H1 (cell line): ENCODE results near the gene CMYA5. TPM values are rescaled to one million over a fixed set of nuclear protein-coding genes. Genes with fewer than 3 reads are reported as not detected.

ENCODE experiments used
- CTCF ChIA-PET: fragments of 300-600 bp; sonication (Branson Sonifier 250); formaldehyde crosslinking; loops from one replicate; lab custom pipeline; 2021; ENCODE audit not compliant: partially characterized antibody; lab: Charles Lee
- POLR2A ChIA-PET: fragments of 300-600 bp; sonication (Branson Sonifier 250); formaldehyde crosslinking; loops from one replicate; lab custom pipeline; 2021; ENCODE audit warnings: inconsistent platforms; ENCODE audit not compliant: partially characterized antibody; lab: Charles Lee
- DNase-seq, 2 experiments: peaks; one replicate each; pipeline versions ENCODE4 v3.0.0 to v3.0.0-alpha.2; 2010 to 2022; ENCODE audit warnings: low spot score in 2 of 2, low read depth in 1 of 2, mixed read lengths in 1 of 2
- FAIRE-seq: peaks from 2 replicates; lab custom pipeline; 2011; peaks lifted over from hg19 to GRCh38; lab: Jason Lieb, UNC
- H2AFZ ChIP-seq: 2 replicates; pipeline ENCODE4 v1.8.1; 2012; ENCODE audit warnings: low read length, inconsistent platforms
- H2AK5ac ChIP-seq: 2 replicates; pipeline ENCODE4 v1.6.1; 2013; ENCODE audit warnings: low read depth, low read length
- H2BK120ac ChIP-seq: replicated peaks from 2 replicates; pipeline ENCODE3; 2013; ENCODE audit warnings: low read depth, low read length, inconsistent platforms
- H2BK12ac ChIP-seq: 2 replicates; pipeline ENCODE4 v1.6.1; 2013; ENCODE audit warnings: low read depth, low read length
- H2BK15ac ChIP-seq: 2 replicates; pipeline ENCODE4 v1.6.1; 2013; ENCODE audit warnings: low read length
- H2BK20ac ChIP-seq: 2 replicates; pipeline ENCODE4 v1.6.1; 2013; ENCODE audit warnings: low read length
- H2BK5ac ChIP-seq: 2 replicates; pipeline ENCODE4 v1.6.1; 2013; ENCODE audit warnings: low read depth, low read length
- H3K14ac ChIP-seq: 2 replicates; pipeline ENCODE4 v1.6.1; 2013; ENCODE audit warnings: inconsistent platforms; ENCODE audit not compliant: insufficient read length
- H3K18ac ChIP-seq: 2 replicates; pipeline ENCODE4 v1.6.1; 2013; ENCODE audit warnings: low read length; ENCODE audit errors: extremely low read depth
- H3K23ac ChIP-seq: 2 replicates; pipeline ENCODE4 v1.6.1; 2013; ENCODE audit warnings: inconsistent platforms; ENCODE audit not compliant: insufficient read length
- H3K23me2 ChIP-seq: 2 replicates; pipeline ENCODE4 v1.6.1; 2013; ENCODE audit warnings: low read depth, low read length
- H3K27ac ChIP-seq: 2 replicates; pipeline ENCODE4 v1.6.1; 2011; ENCODE audit warnings: low read depth, low read length, inconsistent platforms
- H3K27me3 ChIP-seq, 4 experiments: replicated peaks in 1 of 4; 1 replicate in 1 of 4; 2 replicates in 3 of 4; pipeline versions ENCODE4 v1.6.1 to v1.8.1; 2011 to 2013; ENCODE audit warnings: low read length in 3 of 4, mild to moderate bottlenecking in 3 of 4, inconsistent platforms in 2 of 4, mixed read lengths in 2 of 4, moderate library complexity in 1 of 4; ENCODE audit not compliant: control insufficient read depth in 3 of 4, insufficient read depth in 3 of 4; ENCODE audit errors: extremely low read depth in 1 of 4
- H3K36me3 ChIP-seq, 4 experiments: 2 replicates each; pipeline versions ENCODE4 v1.6.1 to v1.8.1; 2011 to 2013; ENCODE audit warnings: mild to moderate bottlenecking in 4 of 4, low read length in 3 of 4, moderate library complexity in 2 of 4, control low read depth in 1 of 4, inconsistent platforms in 1 of 4; ENCODE audit not compliant: insufficient read depth in 4 of 4, control insufficient read depth in 2 of 4
- H3K4ac ChIP-seq: replicated peaks from 2 replicates; pipeline ENCODE3; 2013; ENCODE audit warnings: low read length, low read depth, mixed read lengths, inconsistent platforms; ENCODE audit not compliant: insufficient read length
- H3K4me1 ChIP-seq, 4 experiments: replicated peaks in 1 of 4; 1 replicate in 1 of 4; 2 replicates in 3 of 4; pipeline versions ENCODE4 v1.6.1 to v1.8.1; 2011 to 2013; ENCODE audit warnings: low read length in 3 of 4, inconsistent platforms in 2 of 4, mixed read lengths in 1 of 4; ENCODE audit not compliant: insufficient read depth in 4 of 4, control insufficient read depth in 3 of 4
- H3K4me2 ChIP-seq, 2 experiments: 2 replicates each; pipeline versions ENCODE4 v1.6.1 to v1.8.1; 2011 to 2013; ENCODE audit warnings: low read depth in 2 of 2, low read length in 2 of 2, control low read depth in 1 of 2, inconsistent platforms in 1 of 2, mild to moderate bottlenecking in 1 of 2; ENCODE audit not compliant: insufficient read depth in 1 of 2
- H3K4me3 ChIP-seq, 4 experiments: fragments of 200-600, 300-600 bp in 1 of 4; sonication (generic), shearing (Covaris generic), sonication (Bioruptor Twin) in 1 of 4; 2 replicates each; pipeline versions ENCODE4 v1.5.1 to v1.8.1; 2011 to 2016; ENCODE audit warnings: low read length in 4 of 4, low read depth in 3 of 4, control low read depth in 2 of 4, inconsistent platforms in 2 of 4, mild to moderate bottlenecking in 2 of 4, mixed read lengths in 1 of 4, moderate library complexity in 1 of 4; ENCODE audit not compliant: insufficient read depth in 2 of 4; ENCODE audit errors: extremely low read depth in 1 of 4
- H3K56ac ChIP-seq: replicated peaks from 2 replicates; pipeline ENCODE3; 2013; ENCODE audit warnings: low read depth, mild to moderate bottlenecking, mixed read lengths, low read length, inconsistent platforms; ENCODE audit not compliant: insufficient read length
- H3K79me1 ChIP-seq: 2 replicates; pipeline ENCODE4 v1.6.1; 2013; ENCODE audit warnings: low read depth, low read length, control low read depth
- H3K79me2 ChIP-seq, 2 experiments: 2 replicates each; pipeline versions ENCODE4 v1.6.1 to v1.8.1; 2012 to 2013; ENCODE audit warnings: low read length in 2 of 2, mild to moderate bottlenecking in 2 of 2, inconsistent platforms in 1 of 2; ENCODE audit not compliant: insufficient read depth in 2 of 2, control insufficient read depth in 1 of 2
- H3K9ac ChIP-seq, 4 experiments: replicated peaks in 1 of 4; 1 replicate in 1 of 4; 2 replicates in 3 of 4; pipeline versions ENCODE4 v1.6.1 to v1.8.1; 2011 to 2013; ENCODE audit warnings: low read depth in 3 of 4, low read length in 3 of 4, control low read depth in 2 of 4, mild to moderate bottlenecking in 2 of 4, moderate library complexity in 2 of 4, inconsistent platforms in 1 of 4; ENCODE audit errors: extremely low read depth in 1 of 4
- H3K9me3 ChIP-seq, 2 experiments: 2 replicates each; pipeline versions ENCODE4 v1.6.1 to v1.8.1; 2012 to 2013; ENCODE audit warnings: mild to moderate bottlenecking in 2 of 2, moderate library complexity in 2 of 2, control low read depth in 1 of 2, inconsistent platforms in 1 of 2, low read depth in 1 of 2, low read length in 1 of 2, mixed read lengths in 1 of 2; ENCODE audit not compliant: insufficient read depth in 2 of 2
- H4K20me1 ChIP-seq, 2 experiments: replicated peaks in 1 of 2; 2 replicates each; pipeline versions ENCODE3 to v1.8.1; 2011 to 2013; ENCODE audit warnings: inconsistent platforms in 2 of 2, low read length in 2 of 2, mild to moderate bottlenecking in 1 of 2; ENCODE audit not compliant: insufficient read depth in 2 of 2, control insufficient read depth in 1 of 2
- H4K5ac ChIP-seq: 2 replicates; pipeline ENCODE4 v1.6.1; 2013; ENCODE audit warnings: low read length, low read depth, mixed read lengths, inconsistent platforms; ENCODE audit not compliant: insufficient read length
- H4K8ac ChIP-seq: 2 replicates; pipeline ENCODE4 v1.8.0; 2013; ENCODE audit warnings: mild to moderate bottlenecking, moderate library complexity, low read length, inconsistent platforms; ENCODE audit not compliant: insufficient read depth; ENCODE audit errors: extremely low read depth
- H4K91ac ChIP-seq: replicated peaks from 2 replicates; pipeline ENCODE3; 2013; ENCODE audit warnings: low read length, mixed read lengths, inconsistent platforms; ENCODE audit not compliant: insufficient read length
- EZH2 ChIP-seq: fragments of 200-600 bp; sonication (generic); IDR thresholded peaks from 2 replicates; pipeline ENCODE4 v1.7.1; 2012; ENCODE audit warnings: low read depth, mild to moderate bottlenecking, moderate library complexity, low read length, inconsistent platforms; ENCODE audit not compliant: severe bottlenecking
- NRF1 ChIP-seq: IDR thresholded peaks from 2 replicates; pipeline ENCODE4 v1.6.1; 2011; ENCODE audit warnings: mild to moderate bottlenecking, low read depth, low read length, improper control_type of control experiment
- POLR2A ChIP-seq, 2 experiments: IDR thresholded peaks; 1 replicate in 1 of 2; 2 replicates in 1 of 2; pipeline ENCODE4 v1.6.1; 2011; ENCODE audit warnings: low read depth in 2 of 2, low read length in 2 of 2, mild to moderate bottlenecking in 2 of 2; ENCODE audit errors: control extremely low read depth in 1 of 2
- RBBP5 ChIP-seq: IDR thresholded peaks from 2 replicates; pipeline ENCODE4 v1.7.1; 2012; ENCODE audit warnings: low read depth, mild to moderate bottlenecking, inconsistent platforms, low read length, moderate library complexity, borderline replicate concordance
- SIN3A ChIP-seq, 2 experiments: IDR thresholded peaks in 1 of 2; conservative IDR thresholded peaks in 1 of 2; 2 replicates each; pipeline ENCODE4 v1.6.1; 2011 to 2012; ENCODE audit warnings: low read length in 2 of 2, improper control_type of control experiment in 1 of 2, low read depth in 1 of 2, mild to moderate bottlenecking in 1 of 2
- SP4 ChIP-seq: IDR thresholded peaks from 2 replicates; pipeline ENCODE4 v1.6.1; 2012; ENCODE audit warnings: low read length, inconsistent platforms
- SUZ12 ChIP-seq: fragments of 200-600 bp; sonication (generic); IDR thresholded peaks from 2 replicates; pipeline ENCODE4 v1.6.1; 2012; ENCODE audit warnings: mild to moderate bottlenecking, inconsistent platforms, low read length, moderate library complexity, mixed read lengths
- TEAD4 ChIP-seq: IDR thresholded peaks from 2 replicates; pipeline ENCODE4 v1.6.1; 2012; ENCODE audit warnings: low read depth, low read length, inconsistent platforms, mixed read lengths
- WGBS, 2 experiments: shearing (Covaris generic) in 1 of 2; methylation state at CpG; one replicate each; pipeline versions ENCODE4 v1.1.6 to v1.1.7; 2013 to 2015; ENCODE audit warnings: low lambda C conversion rate in 2 of 2, mixed read lengths in 2 of 2, inconsistent platforms in 1 of 2, low coverage in 1 of 2, missing lambda C conversion rate in 1 of 2; ENCODE audit not compliant: insufficient replicate concordance in 2 of 2, insufficient coverage in 1 of 2, insufficient read length in 1 of 2; ENCODE audit errors: extremely low coverage in 1 of 2, missing lambda C conversion rate in 1 of 2; 5-methylcytosine and 5-hydroxymethylcytosine counted together
- polyA plus RNA-seq, 7 experiments: library from polyadenylated mRNA; depleted of rRNA in 3 of 7; stranded (reverse) in 5 of 7; unstranded in 2 of 7; fragments of >200 nt in 5 of 7; fragments of 200-250 nt in 2 of 7; gene quantifications; 1 replicate in 5 of 7; 2 replicates in 1 of 7; 4 replicates in 1 of 7; pipeline versions ENCODE4 v1.2.1 to v1.2.3, GENCODE V29; 2011 to 2013; ENCODE audit warnings: missing spikeins in 2 of 7, mixed read lengths in 2 of 7
- total RNA-seq: library from RNA; stranded (reverse); fragmentation: NEBNext Ultra II Directional; extraction: Animal tissue kit (Norgen Biotek cat#: 25700); gene quantifications from 2 replicates; pipeline ENCODE4 v1.2.1, GENCODE V29; 2021
- TF ChIP-seq, protein P1 (sequence below), 3 experiments: IDR thresholded peaks; 1 replicate in 2 of 3; 2 replicates in 1 of 3; pipeline versions ENCODE4 v1.5.1 to v1.6.1; 2011; ENCODE audit warnings: low read length in 3 of 3, mild to moderate bottlenecking in 3 of 3, inconsistent platforms in 2 of 3, low read depth in 1 of 3, moderate library complexity in 1 of 3; ENCODE audit not compliant: insufficient read depth in 1 of 3; ENCODE audit errors: control extremely low read depth in 1 of 3
- TF ChIP-seq, protein P2 (sequence below): IDR thresholded peaks from 2 replicates; pipeline ENCODE4 v1.6.1; 2011; ENCODE audit warnings: low read length, improper control_type of control experiment

Gene CMYA5
- total and polyA plus RNA-seq, 2 of the 8 experiments (the other 6 are each of a cell fraction or from before 2014, with no cell fraction given): 0.88 to 0.95 TPM

DNA sequence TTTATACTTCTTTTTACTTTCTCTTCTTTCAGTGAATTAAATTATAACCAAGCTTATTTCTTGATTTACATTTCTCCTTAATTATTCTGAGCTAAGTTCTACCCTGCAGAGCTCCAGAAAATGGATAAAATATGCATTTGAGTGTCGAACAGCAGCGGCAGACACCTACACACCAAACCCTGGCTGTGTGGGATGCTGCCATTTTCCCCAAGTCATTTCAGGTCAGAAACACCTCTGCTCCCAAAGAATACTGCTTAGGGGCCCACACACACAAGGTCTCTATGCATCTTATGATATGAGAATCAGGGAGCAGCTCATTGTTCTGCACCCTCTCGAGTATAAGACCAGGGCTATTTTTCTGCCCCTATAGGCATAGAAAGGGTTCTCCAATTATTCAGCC lies 122.3 kb downstream of the CMYA5 start:
- no peak overlapping the region for H2AFZ ChIP-seq
- CTCF ChIA-PET: interaction anchor here (0.6 to 1.3 kb wide), 2 partner anchors 17 to 226 kb away, joined by 3 to 4 read pairs; no protein-coding TSS in a partner anchor
- H4K8ac ChIP-seq: no peak overlapping the region
- H3K23me2 ChIP-seq: no peaks in the 10 kb centered on the region
- H4K20me1 ChIP-seq: no peaks in the 10 kb centered on the region
- H3K14ac ChIP-seq: no peak overlapping the region
- no peak overlapping the region for H2BK20ac ChIP-seq
- no peak overlapping the region for H3K18ac ChIP-seq
- no peak overlapping the region for H2BK12ac ChIP-seq
- no peaks in the 10 kb centered on the region for H3K79me2 ChIP-seq
- no peak overlapping the region for H2BK5ac ChIP-seq
- POLR2A ChIA-PET: no interaction called here
- H3K27ac ChIP-seq: no peak overlapping the region
- FAIRE-seq (no peak), DNase-seq (no peak)
- H4K5ac ChIP-seq: no peak overlapping the region
- H3K9ac ChIP-seq: no peak overlapping the region
- H2BK15ac ChIP-seq: no peak overlapping the region
- no peaks in the 10 kb centered on the region for H3K36me3 ChIP-seq
- no peak for TF ChIP-seq TEAD4
- no peak for TF ChIP-seq SIN3A (conservative IDR thresholded peaks at IDR 0.05 in 1 of 2, IDR thresholded peaks at IDR 0.05 in 1 of 2; ENCODE audit: low read depth in 1 of 2, low read length in 2 of 2)
- no peak for TF ChIP-seq SP4
- TF ChIP-seq RBBP5: no peak
- TF ChIP-seq POLR2A (IDR thresholded peaks at IDR 0.05; ENCODE audit: control extremely low read depth in 1 of 2, low read depth in 2 of 2, low read length in 2 of 2): no peak
- no peak for TF ChIP-seq EZH2
- TF ChIP-seq SUZ12: no peak
- TF ChIP-seq, protein P1, sequence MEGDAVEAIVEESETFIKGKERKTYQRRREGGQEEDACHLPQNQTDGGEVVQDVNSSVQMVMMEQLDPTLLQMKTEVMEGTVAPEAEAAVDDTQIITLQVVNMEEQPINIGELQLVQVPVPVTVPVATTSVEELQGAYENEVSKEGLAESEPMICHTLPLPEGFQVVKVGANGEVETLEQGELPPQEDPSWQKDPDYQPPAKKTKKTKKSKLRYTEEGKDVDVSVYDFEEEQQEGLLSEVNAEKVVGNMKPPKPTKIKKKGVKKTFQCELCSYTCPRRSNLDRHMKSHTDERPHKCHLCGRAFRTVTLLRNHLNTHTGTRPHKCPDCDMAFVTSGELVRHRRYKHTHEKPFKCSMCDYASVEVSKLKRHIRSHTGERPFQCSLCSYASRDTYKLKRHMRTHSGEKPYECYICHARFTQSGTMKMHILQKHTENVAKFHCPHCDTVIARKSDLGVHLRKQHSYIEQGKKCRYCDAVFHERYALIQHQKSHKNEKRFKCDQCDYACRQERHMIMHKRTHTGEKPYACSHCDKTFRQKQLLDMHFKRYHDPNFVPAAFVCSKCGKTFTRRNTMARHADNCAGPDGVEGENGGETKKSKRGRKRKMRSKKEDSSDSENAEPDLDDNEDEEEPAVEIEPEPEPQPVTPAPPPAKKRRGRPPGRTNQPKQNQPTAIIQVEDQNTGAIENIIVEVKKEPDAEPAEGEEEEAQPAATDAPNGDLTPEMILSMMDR (IDR thresholded peaks at IDR 0.05; ENCODE audit: control extremely low read depth in 1 of 3, insufficient read depth in 1 of 3, low read depth in 1 of 3, low read length in 3 of 3): no peak
- no peak for TF ChIP-seq NRF1
- TF ChIP-seq, protein P2, sequence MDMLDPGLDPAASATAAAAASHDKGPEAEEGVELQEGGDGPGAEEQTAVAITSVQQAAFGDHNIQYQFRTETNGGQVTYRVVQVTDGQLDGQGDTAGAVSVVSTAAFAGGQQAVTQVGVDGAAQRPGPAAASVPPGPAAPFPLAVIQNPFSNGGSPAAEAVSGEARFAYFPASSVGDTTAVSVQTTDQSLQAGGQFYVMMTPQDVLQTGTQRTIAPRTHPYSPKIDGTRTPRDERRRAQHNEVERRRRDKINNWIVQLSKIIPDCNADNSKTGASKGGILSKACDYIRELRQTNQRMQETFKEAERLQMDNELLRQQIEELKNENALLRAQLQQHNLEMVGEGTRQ: no peak
- 77% methylated on average over 3 of the region's 3 CpGs; no CpG with 5 or more reads in 1 of the 2 experiments for WGBS, 2 experiments
- no peaks in the 10 kb centered on the region for H3K4me1 ChIP-seq
- no peak overlapping the region for H3K23ac ChIP-seq
- H3K79me1 ChIP-seq: no peaks in the 10 kb centered on the region
- no peak overlapping the region for H3K4me3 ChIP-seq
- no peak overlapping the region for H3K56ac ChIP-seq
- no peak overlapping the region for H3K4ac ChIP-seq
- no peaks in the 10 kb centered on the region for H3K9me3 ChIP-seq
- no peak overlapping the region for H2BK120ac ChIP-seq
- H2AK5ac ChIP-seq: no peak overlapping the region
- H3K4me2 ChIP-seq: no peak overlapping the region
- H3K27me3 ChIP-seq: no peaks in the 10 kb centered on the region
- H4K91ac ChIP-seq: no peak overlapping the region
